Measurements from ENCODE around the gene TTC23.

The TTC23 gene

DNA sequence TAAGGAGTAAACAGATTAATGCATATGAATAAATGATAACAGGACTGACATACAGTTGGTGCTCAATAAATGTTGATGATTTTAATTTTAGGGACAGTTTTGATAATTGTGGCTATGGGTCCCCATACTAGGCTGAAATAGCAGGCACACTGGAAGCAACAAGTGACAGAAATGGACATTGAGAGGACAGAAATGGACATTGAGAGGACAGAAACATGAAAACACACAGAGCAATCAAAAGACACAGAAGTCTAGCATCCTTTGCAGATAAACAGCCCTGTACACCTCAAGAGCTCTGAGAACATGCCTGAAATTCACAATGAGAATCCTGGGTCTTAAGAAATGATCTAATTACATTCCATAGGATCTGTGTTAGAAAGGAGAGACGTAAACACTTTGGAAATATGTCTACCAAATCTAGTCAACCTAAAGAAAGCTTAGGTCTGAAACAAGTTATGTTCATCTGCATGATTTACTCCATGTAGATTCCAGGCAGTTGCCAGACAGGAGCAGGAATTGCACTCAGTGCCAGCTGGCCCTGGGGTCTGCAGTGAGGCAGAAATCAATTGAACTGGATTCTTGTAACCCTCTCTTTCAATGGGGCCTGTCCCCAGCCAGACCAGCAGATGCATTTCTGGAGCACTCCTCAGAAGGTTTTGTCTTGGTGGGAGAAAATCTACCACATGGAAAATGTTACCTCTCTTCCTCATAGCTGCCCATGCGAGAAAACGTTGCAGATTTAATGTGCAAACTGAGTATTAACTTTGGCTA is 84.2 kb downstream of the TTC23 start:
- DNase-seq (ENCODE audit: low spot score) = no peak

DNA sequence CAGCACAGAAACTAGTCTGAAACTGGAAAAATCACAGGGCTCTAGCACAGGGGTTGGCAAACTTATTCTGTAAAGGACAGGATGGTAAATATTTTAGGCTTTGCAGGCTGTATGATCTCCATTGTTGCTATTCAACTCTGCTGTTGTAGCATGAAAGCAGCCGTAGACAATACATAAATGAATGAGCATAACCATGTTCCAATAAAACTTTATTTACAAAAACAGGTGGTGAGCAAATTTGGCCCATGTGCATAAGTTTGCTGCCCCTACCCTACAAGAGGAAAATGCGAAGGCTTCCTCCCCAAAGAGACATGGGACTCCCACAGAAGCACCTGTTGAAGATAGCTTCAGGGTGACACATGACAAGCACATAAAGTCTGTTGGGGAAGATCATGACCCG is 85.3 kb downstream of the TTC23 start:
- no peak for DNase-seq (ENCODE audit: low spot score)

DNA sequence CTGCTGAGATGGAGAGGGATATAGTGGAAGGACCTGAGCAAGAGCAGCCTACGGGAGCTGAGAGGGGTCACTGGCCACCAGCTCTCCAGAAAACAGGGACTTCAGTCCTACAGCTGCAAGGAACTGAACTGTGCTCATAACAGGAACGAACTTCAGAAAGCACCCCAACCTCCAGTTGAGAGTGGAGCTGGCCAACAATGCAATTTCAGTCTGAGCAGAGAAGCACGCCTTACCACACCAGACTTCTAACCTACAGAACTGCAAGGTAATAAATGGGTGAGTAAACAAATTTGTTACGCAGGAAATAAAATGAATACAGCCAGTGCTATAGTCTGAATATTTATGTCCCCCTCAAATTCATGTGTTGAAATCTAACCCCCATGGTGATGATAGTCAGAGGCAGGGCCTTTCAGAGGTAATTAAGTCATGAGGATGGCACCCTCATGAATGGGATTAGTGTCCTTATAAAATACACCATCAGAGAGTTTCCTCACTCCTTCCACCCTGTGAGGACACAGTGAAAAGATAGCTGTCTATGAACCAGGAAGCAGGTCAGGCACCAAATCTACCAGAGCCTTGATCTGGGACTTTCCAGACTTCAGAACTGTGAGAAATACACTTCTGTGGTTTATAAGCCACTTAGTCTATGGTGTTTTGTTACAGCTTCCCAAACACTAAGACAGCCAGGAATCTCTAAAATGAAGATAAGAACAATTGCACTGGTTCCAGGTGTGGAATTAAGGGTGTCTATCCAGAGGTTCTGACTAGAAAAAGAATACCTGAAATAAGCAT is 85.9 kb downstream of the TTC23 start:
- no peak for DNase-seq (ENCODE audit: low spot score)

DNA sequence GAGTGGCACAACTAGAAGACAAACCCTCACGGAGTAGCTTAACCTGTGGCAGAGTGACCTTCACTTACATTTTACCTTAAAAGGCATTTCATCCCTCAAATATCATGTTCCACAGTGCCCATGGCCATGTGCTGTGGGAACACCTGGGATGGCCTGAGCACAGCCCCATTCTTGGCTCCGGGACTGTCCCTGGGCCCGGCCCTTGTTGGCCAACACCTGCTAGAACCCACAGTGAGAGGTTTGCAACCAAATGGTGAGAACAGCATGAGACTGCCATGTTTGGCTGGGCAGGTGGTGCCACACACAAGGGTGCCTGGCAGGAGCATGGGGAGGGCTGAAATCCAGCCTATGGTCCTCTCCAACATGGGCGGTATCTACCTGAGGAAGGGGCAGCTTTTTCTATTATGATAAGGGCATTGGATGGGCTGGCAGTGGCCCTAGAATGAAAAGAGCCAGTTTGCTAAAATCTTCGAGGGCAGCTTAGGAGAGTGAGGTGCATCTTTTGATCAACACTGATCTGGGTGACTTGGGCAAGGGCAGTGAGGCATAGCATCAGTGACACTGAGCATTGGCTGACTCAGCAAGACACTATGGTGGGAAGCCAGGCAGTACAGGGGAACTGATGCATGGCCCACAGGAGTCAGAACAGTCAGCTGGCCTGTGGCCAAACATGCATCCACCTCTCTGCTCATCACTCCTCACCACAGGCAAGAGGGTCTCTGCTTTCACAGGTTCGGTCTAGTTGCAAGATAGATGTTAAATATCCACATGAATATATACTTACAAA is 90.6 kb downstream of the TTC23 start:
- DNase-seq (ENCODE audit: low spot score) = no peak

DNA sequence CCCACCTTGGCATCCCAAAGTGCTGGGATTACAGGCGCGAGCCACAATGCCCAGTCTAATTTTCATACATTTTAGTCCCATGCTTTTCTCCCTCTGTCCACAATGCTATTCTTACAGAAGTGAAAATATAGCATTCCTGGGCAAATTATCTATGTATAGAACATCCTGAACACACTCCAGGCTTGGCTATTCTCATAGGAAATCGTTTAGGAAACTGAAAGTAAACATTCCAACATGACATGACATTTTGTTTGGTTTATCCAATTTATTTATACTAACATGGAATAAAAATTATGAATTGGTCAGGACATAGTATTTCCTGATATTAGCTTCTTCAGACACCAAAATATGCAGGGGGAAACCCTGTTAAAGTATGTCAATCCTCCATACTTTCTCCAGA is 91.9 kb downstream of the TTC23 start:
- DNase-seq (ENCODE audit: low spot score) = no peak

DNA sequence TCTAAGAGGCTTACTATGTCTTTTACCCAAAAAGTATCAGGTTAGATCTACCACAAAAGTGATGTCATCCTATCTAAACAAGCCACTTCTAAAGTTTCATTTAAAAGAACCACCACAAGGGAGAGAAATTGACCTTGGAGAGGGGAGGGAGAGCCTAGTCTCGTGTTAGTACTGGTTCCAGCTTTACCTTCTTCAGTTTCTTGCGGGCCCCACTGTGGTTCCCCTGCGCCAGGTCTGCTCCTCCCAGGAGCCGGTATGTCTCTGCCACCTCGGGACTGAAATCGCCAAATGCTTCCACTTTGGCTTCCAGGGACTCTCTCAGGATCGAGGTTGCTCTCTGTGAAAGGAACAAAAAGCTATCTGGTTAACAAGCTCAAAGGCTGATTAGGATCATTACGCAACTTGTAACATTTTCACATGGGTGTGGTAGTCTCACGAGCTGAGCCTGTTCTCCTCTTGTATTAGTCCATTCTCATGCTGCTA is 93.4 kb downstream of the TTC23 start:
- no peak for DNase-seq (ENCODE audit: low spot score)

DNA sequence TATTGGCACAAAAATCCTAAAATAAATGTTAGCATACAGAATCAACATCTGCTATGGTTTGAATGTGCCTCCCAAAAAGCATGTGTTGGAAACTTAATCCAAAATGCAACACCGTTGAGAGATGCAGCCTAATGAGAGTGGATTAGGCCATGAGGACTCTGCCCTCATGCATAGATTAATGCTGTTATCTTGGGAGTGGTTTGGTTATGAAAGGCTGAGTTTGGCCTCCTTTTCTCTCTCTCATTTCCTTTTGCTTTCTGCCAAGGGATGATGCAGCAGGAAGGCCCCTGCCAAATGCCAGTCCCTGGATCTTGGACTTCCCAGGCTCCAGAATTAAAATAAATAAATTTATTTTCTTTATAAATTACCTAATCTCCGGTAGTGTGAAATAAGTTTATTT is 95.1 kb downstream of the TTC23 start:
- DNase-seq (ENCODE audit: low spot score) = no peak

DNA sequence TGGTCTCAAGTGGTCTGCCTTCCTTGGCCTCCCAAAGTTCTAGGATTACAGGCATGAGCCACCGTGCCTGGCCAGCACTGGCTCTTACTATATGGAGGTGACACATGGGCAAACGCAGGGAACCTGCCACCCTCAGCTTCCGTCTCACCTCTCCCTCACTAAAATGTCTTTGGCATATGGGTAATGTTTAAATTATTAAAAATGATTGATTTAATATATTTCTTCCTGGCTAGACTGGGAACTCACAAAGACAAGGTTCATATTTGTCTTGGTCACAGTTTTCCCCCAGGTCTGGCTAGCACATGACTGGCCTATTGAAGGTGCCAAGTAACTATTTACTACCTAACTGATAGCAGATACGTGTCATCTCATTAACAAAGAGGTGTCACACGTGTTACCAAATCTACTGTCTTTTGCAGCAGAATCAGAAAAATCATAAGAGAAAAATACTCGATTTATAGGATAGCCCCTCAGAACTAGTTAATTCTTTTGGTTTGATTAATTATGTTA is 96.3 kb downstream of the TTC23 start:
- no peak for DNase-seq (ENCODE audit: low spot score)

DNA sequence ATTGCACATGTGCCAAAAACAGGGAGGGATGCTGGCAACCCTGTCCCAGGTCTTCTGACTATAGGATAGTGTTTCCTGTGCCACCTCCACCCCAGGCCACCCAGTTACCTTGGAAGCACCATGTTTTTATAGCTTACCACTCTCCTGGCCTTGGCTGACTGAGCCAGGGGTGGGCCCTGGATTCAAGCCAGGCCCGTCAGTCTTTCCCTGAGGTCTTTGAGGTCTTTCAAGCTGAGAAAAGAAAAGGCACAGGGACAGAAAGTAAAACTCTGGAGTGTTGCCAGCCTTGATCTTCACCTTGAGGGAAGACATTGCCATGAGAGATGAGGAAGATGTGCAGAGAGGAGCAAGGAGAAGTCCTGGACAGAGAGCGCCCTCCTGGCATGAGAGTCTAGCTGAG is 98.2 kb downstream of the TTC23 start:
- DNase-seq (ENCODE audit: low spot score) = no peak

DNA sequence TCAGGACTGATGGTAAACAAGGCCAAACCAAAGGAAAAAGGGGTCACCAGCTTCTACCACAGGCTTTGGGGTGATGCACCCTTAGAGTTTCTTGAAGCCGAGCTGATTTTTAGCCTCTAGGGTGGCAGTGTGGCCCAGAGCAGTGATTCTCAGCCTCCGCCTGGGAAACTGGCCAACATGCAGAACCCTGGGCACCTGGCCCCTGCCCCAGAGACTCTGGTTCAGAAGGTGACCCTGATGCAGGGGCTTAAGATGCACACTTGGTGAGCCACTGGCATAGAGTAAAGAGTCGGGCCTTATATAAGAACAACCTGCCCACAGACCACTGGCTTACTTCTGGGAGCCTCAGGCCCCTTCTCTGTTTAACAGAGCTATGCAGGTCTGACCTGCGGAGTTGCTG is 100.0 kb downstream of the TTC23 start:
- DNase-seq (ENCODE audit: low spot score) = no peak

DNA sequence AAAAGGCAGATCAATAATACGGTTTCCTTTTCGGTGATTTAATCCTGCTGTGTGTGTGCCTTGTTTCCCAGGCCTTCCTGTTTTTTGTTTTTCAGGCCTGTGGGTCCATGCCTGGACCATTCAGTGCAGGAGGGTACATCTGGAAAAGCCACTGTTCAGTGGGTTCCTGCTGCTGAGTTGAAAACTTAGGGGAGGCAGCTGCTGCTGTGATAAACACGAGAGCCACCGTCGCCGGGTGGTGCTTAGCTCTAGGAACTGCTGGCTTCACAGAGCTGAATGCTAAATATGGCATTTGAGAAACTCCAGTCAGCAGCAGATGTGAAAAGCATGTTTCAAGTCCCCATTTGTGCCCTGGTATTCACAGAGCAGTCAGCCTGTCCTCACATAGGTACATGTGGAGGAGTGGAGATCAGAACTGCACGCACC is 100.5 kb downstream of the TTC23 start:
- DNase-seq (ENCODE audit: low spot score) = peak; percentile 55

DNA sequence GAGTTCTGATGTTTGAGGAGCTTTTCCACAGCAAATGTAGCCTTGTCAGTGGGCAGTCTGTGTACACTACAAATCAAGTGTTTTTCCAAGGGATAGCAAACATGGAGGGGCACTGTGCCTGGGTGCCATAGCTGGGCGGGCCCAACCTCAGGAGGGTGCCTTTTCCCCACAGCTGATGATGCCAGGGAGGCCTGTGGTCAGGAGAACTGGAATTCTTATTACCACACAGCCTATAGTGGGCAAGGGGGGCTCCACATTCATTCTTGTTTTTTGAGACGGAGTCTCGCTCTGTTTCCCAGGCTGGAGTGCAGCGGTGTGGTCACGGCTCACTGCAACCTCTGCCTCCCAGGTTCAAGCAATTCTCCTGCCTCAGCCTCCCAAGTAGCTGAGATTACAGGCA is 102.7 kb downstream of the TTC23 start:
- no peak for DNase-seq (ENCODE audit: low spot score)

DNA sequence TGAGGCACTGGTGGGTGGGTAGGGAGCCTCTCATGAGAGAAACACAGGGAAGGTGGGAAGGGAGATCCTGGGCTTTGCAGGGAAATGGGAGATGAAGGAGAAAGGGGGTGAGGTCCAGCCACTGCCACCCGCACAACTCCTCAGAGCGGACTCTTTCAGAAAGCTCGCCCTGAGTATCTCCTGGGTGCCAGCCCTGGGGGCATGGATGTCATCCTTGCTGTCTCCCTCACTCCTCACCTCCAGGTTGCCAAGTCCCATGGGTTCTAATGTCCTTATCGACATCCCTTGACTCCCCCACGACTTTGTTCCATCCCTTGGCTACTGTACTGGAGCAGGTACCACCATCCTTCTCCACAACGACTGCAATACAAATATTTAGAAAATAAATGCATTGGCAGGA is 103.6 kb downstream of the TTC23 start:
- DNase-seq (ENCODE audit: low spot score) = no peak

DNA sequence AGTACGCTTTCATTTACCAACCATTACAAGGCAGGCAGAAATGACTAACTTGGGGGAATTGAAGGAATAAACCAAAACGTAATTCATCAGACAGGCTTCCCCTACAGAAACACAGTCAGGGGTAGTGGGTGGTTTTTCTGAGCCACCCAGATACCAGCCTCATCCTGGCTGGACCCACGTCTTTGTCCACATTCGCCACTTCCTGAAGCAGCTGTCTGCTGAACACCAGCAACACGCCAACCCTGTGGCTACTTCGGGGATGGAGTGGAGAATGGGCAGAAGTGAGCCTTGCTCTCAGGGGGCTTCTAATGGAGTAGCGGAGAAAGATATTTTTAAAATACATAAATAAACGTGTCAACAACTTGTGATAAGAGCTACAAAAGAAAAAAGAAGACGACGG is 104.4 kb downstream of the TTC23 start:
- DNase-seq (ENCODE audit: low spot score) = no peak

DNA sequence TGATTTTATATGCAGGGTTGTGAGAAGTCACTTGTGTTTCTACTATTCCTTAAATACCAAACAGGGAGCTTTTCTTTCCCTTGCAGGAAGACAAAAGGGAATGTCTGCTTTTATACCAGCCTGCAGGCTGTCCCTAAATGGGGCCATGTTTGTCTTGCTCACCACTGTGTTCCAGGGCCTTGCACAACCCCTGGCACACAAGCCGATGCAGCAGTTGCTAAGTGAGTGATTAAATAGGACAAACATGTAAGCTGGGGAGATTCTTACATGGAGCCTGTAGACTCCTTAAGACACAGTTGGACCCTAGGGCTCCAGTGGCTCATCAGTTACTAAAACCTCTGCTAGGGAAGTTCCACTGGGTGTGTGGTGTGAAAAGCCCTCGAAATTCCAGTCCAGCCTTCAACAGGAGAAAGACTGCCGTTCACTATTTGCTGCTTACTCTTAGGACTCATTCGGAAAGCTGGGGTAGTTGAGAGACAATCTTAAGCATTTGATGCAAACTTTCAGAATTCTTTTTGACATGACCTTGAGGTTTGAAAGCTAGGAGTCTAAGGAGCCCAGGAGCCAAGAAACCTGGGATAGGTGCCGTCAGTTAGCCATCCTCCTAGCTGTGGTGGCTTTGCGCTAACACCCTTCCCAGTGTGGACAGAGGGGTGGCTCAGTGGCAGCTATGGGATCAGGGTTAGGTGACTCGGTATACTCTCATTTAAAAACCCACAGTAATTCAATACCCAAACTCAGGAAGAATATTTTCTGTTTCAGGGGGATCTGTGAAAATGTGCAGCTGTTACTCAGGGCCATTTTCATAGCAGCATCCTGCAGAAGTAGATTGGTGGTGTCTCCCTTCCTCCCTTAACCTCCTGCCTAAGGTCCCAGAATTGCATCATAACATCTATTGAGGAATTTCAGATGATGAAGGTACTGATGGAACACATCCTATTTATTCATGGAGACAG is 105.4 kb downstream of the TTC23 start:
- DNase-seq (ENCODE audit: low spot score) = no peak

DNA sequence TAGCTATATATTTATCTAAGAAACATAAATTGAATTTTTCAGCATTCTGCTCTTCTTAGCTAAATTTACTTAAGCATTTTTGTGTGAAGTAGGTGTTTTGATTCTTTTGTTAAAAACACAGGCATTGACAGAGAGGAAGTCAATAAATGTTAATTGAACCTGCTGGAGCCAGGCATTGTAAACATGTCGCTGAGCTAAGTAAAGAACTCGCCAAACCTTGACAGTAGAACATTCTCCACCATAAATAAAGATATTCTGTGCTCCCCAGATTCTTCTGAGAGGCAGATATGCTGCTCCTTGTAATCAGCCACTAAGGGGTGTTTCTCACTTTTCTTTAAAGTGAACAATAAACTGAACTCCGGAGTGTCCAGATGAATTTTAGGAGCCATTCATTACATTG is 106.1 kb downstream of the TTC23 start:
- DNase-seq (ENCODE audit: low spot score) = no peak

DNA sequence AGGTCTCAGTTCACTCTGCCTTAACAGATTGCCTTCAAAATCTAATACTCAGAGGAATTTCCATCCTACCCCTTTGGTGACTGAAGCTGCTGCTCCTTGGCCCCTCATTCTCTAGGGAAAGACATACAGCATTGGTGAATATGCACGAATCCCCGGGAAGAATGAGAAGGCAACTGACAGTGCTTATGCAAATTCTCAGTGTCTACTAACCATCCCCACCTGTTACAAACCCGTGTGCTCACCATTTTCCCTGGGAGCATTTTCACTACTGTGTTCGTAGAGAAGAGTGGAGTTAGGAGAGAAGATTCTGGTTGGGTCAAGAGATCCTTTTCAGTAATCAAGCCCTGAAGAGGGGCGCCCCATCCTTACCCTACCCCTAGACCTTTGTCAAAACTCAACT is 106.8 kb downstream of the TTC23 start:
- DNase-seq (ENCODE audit: low spot score) = no peak

DNA sequence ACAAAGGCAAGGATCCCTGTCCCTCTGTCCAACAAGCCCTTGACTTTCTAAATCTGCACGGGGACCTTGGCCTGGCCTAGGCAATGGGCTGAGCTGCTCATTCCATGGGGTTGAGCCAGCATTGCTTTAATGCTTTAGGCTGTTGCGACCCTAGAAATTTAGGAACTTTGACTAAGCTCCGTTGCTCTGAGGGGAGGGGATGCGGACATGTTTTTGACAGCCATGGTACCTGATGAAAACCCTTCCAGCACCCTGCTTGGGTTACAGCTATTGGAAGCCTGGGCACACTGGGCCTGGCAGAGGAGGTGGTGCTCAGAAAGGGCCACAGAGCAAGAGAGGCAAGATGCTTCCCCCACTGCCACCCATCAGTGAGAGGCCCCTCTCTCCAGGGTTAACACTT is 107.4 kb downstream of the TTC23 start:
- no peak for DNase-seq (ENCODE audit: low spot score)

DNA sequence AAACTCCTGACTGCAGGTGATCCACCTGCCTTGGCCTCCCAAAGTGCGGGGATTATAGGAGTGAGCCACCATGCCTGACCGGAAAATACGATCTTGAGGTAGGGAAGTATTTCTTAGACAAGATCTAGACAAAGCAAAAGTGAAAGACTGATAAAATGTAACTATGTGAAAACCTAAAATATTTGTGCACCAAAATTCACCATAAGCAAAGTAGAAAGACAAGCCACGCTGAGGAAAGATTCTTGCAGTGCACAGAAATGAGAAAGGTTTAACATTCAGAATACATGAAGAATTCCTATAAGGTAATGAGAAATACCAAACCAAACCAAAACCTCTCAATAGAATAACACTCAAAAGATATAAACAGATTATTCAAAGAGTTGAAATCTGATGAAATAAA is 108.8 kb downstream of the TTC23 start:
- DNase-seq (ENCODE audit: low spot score) = no peak

DNA sequence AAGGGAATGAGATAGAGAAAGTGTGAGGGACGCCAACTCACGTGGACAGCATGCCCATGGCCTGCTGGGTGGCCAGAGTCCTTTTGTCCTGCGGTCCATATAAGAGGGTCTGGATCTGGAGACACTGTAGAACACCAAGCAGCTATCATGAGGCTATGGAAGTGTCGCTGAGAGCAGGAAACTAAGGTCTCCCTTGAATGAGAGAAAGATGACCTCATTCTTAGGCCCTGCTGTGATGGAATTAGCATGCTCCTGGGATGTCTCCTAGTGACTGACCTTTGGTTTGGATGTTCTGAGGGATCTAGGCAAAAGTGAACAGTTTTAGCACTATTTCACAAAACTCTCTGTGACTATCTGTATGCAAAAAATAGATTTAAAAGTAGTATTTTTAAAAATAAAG is 110.1 kb downstream of the TTC23 start:
- no peak for DNase-seq (ENCODE audit: low spot score)

DNA sequence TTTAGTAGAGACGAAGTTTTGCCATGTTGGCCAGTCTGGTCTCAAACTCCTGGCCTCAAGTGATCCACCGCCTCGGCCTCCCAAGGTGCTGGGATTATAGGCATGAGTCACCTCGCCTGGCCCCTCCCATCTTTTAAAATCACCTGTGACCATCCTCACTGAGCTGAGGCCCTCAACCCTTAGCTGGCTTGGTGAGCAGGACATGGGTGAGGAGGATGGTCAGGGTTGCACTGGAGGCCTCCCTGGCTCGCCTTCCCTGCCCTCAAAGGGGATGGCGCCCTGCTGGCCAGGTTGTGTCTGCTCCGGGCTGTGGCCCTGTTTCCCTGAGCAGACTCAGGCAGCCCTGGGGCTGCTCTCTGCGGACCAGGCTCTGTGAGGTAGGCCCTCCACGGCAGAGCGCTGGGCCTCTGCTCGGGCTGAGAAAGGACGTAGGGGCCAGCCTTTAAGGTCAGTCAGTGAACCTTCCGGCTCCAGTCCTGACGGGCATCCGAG is 110.8 kb downstream of the TTC23 start:
- DNase-seq (ENCODE audit: low spot score) = no peak
